NCI-H1105 (cell line): ENCODE data around the gene DNAJC6.
A peak's percentile ranks its signal among the peaks of the same experiment; 100 is the strongest.
"Not testable (repeated sequence)": the region's sequence is repeated elsewhere in the genome, so short reads cannot be mapped to it uniquely, and the experiment has no call there.

ENCODE experiments used
- DNase-seq: peaks from one replicate; lab custom pipeline; 2025; lab: John Stamatoyannopoulos, UW

DNAJC6 gene

DNA sequence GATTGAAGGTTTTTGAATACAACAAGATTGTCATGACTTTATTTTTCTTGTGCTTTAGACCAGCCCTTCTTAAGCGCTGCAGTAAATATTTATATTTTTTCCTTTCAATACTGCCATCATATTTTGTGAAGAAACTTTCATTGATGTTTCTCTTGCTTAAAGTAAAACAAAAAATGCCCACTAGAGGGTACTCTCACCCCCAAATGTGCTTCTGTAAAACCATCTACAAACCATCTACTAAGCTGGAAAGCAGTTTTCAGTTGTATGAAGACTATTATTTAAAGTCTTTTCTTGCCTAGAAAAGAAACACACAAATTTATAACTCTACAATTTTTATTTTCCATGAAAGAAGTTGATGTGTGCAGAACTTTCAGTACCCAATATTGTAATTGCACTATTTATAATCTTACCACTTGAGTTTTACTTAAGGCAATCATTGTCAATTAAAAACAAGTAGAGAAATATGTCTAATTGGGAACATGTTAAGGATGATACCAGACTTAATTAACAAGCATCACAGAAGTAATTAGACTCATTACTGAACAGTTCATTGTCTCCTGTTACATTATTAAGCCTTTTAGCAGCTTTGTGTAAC is 121.9 kb downstream of the DNAJC6 start:
- DNase-seq: peak; percentile 41

DNA sequence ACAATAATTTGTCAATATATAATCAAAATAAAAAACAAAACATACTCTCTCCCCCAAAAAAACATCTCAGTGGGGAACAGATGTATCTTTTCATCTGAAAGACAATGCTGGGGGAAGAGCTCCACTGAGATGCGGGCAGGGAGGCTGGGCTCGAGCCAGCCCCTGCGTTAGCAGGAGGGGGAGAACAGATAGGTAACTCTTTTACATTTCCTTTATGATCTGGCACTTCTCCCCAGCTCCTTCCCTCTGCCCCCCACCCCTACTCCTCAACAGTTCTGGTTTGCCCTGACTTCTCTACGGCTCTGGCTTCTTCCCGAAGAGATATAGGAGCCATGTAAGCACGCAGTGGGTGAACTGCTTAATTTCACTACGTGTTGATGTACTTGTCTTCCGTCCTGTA is 123.6 kb downstream of the DNAJC6 start:
- no peak for DNase-seq

DNA sequence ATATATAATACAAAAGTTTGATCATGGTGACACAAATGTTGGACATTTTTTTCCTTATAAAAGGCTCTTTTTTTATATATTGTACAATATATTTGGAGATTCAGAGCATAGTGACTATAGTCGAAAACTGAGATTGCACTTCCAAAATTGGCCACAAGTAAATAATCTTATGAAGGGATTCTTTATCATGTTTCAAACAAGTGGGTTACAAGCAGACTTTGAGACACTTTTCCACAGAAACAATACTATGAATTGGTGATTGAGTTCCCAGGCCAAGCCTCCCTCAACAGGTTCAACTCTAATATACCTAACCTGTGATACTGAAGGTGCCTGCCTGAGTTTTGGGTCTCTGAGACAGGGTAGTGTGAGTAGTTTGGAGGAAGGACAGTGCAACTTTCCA is 124.9 kb downstream of the DNAJC6 start:
- no peak for DNase-seq

DNA sequence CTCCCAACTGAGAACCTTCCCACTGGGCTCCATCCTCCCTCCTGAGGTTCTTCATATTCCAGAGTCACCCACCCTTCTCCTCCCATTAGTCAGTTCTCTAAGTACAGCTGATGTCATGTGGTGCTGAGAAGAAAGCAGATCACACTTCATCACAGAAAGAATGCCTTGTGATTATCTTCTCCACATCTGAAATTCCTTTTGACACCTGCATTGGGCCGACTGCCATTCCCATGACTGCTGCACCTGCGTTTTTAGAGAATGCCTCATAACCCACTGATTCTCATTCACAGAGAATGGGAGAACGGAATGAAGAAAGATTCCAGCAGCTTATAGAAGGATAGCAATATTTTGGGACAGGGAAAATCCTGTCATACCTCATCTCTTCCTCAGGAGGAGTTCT is 125.4 kb downstream of the DNAJC6 start:
- no peak for DNase-seq

DNA sequence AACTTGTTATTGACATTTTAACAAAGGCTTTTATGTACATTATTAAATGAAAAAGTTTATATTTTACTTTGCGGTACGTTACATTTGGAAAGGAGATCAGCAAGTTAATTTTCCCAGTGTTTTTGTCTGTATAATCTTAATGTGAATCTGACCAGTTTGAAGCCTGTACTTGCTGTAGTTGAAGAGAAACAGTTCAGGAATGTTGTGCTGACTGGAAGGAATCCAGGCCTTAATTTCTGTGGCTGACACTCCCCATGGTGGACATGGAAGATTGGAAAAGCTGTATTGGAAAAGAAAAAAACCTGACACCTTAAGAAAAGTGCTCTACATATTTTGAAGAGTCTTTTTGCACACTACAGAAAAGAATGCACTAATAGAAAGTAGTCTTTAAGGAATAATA is 126.6 kb downstream of the DNAJC6 start:
- DNase-seq: no peak

DNA sequence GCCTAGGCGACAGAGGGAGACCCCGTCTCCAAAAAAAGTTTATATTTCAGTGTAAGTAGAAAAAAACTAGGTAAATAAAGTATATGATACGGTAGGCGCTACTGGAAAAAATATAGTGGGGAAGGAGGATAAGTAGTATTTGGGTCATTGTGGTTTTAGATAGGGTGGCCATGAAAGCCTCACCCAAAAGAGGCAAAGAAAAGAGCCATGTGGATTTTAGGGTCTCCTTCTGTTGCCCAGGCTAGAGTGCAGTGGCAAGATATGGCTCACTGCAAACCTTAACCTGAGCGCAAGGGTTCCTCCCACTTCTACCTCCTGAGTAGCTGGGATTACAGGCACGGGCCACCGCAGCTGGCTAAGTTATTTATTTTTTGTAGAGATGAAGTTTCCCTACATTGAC is 128.3 kb downstream of the DNAJC6 start:
- DNase-seq: no peak

DNA sequence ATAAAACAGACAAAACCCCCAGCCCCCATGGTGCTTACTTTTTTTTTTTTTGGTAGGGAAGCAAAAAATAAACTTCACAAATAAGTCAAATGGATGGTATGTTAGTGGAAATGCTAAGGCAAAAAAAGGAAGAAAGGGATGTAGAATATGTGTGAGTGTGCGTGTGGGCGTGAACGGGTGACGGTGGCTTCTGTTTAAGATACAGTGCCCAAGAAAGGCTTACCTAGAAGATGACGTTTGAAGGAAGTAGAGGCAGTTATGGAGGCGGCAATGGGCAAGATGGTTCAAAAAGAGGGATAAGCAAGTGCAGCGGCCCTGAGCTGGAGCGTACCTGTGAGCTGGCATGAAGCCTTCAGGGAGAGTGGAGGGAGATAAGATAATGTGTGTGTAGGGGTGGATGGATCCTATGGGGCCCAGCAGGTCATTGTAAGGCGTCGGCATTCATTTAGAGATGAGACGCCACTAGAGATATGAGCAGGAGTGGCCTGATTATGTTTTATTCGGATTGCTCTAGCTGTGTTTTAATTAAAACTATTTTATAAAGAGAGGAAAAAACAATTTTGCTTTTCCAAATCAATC is 131.1 kb downstream of the DNAJC6 start:
- no peak for DNase-seq

DNA sequence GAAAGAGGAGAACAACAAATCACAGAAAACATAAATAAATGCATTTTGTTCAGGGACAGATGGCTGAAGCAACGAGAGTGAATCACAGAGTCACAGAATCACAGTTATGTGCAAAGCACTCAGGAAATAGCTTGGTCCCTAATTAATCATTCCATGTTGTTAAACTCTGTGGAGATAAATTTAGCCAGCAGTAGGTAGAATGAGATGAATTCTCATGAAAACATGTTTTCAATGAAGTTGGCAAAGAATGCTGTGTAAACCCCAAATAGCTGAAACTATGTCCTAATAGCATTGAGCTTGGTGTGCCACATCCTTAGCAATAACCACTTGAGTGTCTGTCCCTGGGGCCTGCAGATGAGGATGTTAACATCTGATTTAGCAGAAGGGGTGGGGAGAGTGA is 131.6 kb downstream of the DNAJC6 start:
- DNase-seq: no peak

DNA sequence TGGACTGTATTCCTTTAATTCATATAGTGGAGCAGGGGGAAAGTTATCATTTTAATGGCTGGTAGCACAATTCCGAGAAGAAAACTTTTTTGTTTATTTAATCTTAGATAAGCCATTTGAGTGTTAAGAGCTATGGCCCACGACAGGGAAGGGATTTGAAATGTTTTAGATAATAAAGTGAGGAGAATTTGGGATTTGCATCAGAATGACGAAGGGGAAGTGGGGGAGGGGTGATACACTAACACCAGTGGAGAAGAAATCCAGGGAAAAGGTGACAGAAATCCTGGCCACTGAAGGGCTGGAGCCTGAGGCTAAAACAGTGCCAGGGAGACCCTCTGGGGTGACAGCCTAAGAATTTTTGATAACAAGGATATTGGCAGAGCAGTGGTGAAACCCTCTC is 132.1 kb downstream of the DNAJC6 start:
- no peak for DNase-seq

DNA sequence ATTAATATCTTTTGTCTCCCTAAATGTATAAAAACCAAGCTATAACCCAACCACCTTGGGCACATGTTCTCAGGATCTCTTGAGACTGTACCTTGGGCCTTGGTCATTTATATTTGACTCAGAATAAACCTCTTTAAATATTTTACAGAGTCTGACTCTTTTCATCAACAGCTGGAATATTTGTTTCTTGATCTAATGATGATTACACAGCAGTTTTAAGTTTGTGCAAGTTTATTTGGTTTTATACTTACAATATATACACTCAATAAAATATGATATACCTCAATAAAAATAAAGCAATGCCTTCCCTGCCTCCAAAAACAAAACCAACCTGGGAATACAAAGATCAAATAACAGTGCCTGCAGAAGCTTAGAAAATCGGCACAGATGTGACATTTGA is 133.1 kb downstream of the DNAJC6 start:
- DNase-seq: no peak

DNA sequence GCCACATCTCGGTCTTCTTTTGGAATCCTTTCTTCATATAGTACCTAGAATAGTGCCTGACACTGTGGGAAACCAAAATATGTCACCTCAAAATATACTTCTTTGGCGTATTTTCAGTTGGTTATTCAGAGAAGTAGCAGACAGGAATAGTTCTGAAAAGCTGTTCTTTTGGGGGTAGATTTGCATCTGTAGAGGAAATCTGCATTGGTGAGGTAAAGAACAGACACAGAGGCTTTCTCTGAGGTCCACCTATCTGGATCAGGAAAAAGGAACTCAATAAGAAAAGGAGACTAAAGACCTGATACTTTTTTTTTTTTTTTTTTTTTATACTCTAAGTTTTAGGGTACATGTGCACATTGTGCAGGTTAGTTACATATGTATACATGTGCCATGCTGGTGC is 134.3 kb downstream of the DNAJC6 start:
- DNase-seq: no peak

DNA sequence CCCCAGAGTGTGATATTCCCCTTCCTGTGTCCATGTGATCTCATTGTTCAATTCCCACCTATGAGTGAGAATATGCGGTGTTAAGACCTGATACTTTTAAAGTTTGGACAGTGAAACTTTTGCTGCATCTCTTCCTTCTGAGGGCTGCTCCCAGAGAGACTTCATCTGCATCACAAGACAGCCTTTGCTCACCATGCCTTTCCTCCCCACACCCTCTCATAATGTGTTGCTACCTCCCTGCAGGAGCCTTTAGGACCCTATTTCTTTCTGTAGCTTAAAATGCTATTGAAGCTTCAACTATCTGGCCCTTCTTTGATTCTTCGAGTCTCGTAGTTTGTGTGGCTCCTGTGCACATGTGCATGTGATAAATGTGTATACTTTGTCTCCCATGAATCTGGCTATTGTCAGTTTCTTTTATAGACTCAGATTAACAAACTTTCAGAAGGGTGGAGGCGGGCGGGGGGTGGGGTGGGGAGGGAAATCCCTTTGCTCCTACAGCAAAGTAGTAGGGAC is 134.8 kb downstream of the DNAJC6 start:
- no peak for DNase-seq

DNA sequence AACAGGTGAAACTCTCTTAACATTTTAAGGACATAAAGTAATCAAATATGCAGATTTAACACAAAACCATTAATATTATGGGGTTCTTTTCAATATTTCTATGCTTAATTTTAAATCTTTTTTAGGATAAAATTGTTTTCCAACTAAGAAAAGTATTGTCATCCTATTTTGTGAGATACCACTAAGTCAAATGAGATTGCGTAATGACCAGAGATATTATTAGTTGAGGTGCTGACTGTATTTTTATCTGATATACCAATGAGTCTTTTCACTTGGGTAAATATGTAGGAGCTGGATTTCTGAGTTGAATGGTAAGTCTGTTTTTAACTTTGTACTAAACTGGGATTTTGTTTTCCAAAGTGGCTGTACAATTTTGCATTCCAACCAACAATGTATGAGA is 136.5 kb downstream of the DNAJC6 start:
- no peak for DNase-seq

DNA sequence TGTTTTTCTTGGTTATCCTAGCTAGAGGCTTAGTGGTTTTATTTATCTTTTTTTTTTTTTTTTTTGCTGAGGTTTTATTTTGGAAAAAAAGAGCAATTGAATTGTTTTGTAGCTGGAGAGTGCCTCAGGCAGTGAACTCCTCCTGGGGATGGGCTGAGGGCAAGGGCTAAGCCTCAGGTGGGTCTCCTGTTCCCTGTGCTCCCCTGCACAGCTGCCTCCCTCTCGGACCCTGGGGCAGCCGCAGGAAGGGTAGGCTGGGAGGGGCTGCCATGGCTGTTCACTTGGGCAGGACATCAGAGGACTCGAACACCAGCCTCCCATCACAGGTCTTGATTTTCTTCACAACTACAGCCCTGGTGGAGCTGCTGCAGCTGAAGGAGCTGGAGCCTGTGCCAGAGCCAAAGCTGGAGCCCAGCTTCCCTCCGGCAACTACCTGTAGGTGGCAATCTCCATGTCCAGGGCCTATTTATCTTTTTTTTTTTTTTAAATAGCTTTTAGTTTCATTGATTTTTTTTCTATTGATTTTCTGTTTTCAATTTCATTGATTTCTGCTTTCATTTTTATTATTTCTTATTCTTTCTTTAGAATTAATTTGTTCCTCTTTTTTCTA is 140.0 kb downstream of the DNAJC6 start:
- no peak for DNase-seq

DNA sequence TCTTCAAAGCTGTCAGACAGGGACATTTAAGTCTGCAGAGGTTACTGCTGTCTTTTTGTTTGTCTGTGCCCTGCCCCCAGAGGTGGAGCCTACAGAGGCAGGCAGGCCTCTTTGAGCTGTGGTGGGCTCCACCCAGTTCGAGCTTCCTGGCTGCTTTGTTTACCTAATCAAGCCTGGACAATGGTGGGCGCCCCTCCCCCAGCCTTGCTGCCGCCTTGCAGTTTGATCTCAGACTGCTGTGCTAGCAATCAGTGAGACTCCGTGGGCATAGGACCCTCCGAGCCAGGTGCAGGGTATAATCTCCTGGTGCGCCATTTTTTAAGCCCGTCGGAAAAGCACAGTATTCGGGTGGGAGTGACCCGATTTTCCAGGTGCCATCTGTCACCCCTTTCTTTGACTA is 146.3 kb downstream of the DNAJC6 start:
- DNase-seq: not testable (repeated sequence)

DNA sequence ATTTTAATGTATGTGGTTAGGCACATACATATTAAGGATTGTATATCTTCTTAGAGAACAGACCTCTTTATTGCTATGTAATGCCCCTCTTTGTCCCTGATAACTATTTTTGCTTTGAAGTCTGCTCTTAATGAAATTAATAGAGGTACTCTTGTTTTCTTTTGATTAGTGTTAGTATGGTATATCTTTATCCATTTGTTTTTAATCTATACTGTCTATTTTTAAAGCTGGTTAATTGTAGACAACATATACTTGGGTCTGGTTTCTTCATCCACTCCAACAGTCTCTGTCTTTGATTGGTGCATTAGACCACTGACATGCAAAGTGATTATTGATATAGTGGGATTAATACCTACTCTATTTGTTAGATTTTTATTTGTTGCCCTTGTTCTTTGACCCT is 147.1 kb downstream of the DNAJC6 start:
- DNase-seq: no peak

DNA sequence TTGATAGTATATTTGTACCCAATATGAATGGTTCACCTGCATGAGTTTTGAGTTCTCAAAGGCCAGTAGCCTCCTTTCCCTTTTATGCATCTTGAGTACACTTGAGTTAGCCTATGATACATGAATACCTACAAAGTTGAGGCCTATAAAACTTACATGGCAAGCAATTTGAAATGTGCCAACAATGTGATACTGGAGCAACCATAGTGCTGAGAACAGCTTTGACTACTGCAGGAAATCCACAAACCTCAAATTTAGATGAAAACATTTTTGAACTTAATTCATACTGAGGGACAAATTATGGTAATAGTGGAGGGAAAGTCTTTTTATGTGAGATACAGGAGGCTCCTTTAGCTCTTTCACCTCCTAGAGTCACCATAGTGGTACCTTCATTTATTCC is 148.5 kb downstream of the DNAJC6 start:
- no peak for DNase-seq

DNA sequence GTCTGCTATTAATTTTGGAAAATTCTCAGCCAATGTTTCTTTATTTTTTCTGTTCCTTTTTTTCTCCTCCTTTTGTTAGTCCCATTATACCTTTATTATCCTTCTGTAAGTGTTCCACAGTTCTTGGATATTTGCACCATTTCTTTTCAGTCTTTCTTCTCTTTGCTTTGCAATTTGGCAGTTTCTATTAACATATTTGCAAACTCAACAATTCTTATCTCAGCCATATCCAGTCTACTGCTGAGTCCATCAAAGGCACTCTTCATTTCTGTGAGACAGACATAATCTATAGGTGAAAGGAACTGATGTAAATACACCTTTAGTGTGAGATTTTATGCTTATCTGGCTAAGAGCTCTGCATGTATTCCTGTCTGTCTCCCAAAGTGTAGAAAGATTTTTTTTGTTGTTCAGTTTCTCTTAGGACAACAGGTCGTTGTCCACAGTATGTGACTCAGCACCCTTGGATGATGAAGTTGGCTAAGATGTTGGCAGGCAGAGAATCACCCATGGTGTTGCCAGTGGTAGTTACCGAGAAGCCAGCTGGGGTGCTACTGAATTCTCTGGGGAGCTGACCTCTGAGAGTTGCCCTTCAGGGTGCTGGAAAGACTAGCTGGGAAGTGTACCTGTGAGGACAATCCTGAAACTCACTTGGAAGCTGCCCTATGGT is 149.5 kb downstream of the DNAJC6 start:
- DNase-seq: no peak

DNA sequence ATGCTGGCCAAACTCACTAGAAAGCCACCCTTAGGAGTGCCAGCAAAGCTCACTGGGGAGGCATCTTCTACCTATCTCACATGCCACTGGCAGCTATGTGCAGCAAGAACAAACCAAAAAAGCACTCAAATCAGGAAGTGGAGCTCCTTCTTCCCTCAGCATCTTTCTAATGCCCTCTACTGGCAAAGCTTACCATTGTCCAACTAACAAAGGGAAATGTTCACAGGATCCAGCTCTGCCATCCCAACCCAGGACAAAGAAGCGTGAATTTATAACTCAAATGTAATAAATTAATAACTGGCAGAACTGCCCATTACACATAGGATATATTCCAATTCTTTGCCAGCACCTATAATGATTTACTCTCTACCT is 150.0 kb downstream of the DNAJC6 start:
- DNase-seq: no peak
